Right cardiac atrium (tissue), 5 donors: Measurements from ENCODE around the gene GSE1. TPM values are rescaled to one million over a fixed set of nuclear protein-coding genes. Genes with fewer than 3 reads are reported as not detected.

Experiments used
- ATAC-seq, 2 donors: fragments of 200-7000 bp; cut with Tn5 transposase; one replicate each; pipeline versions ENCODE4 v1.8.0 to v1.9.1; 2020; ENCODE audit warnings: moderate library complexity in 2 of 2, mild to moderate bottlenecking in 1 of 2
- DNase-seq, 3 donors: peaks; one replicate each; pipeline ENCODE4 v3.0.0-alpha.2; 2020
- H3K27ac ChIP-seq: one replicate; pipeline ENCODE4 v1.5.1; 2013; ENCODE audit warnings: mild to moderate bottlenecking, low read length, control low read depth, moderate library complexity
- H3K27me3 ChIP-seq: one replicate; pipeline ENCODE4 v1.6.1; 2013; ENCODE audit not compliant: control insufficient read depth, insufficient read depth
- H3K4me1 ChIP-seq: one replicate; pipeline ENCODE4 v1.6.1; 2013; ENCODE audit warnings: low read length; ENCODE audit not compliant: control insufficient read depth, insufficient read depth
- H3K4me3 ChIP-seq: one replicate; pipeline ENCODE4 v1.5.1; 2013; ENCODE audit warnings: low read length, control low read depth
- H3K9me3 ChIP-seq: one replicate; pipeline ENCODE4 v1.6.1; 2013; ENCODE audit warnings: low read length; ENCODE audit not compliant: control insufficient read depth
- WGBS: extraction: QIAGEN DNeasy Blood & Tissue Kit; methylation state at CpG from one replicate; pipeline ENCODE4 v1.1.7; 2013; 5-methylcytosine and 5-hydroxymethylcytosine counted together
- intact Hi-C, 4 donors: fragments of 100-400 bp; cut with DNase I; formaldehyde crosslinking; loops; one replicate each; pipeline versions ENCODE4 v1.11.0 to v1.14.0; 2022 to 2023
- polyA plus RNA-seq: library from polyadenylated mRNA; stranded (reverse); fragments of 200-250 nt; gene quantifications from one replicate; pipeline ENCODE4 v1.2.3, GENCODE V29; 2013
- total RNA-seq, 4 donors: library from RNA; stranded (reverse); fragmentation: NEBNext Ultra II Directional; extraction: Animal tissue kit (Norgen Biotek cat#: 25700); gene quantifications; one replicate each; pipeline ENCODE4 v1.2.1, GENCODE V29; 2021
- donor health status: healthy with polysubstance abuse.
- donor health status: DM: no; HTN: yes; CAD: no.
- donor health status: DM: no; HTN: no; CAD: no.
- donor health status: DM: no; HTN: yes; CAD: no; lungs with severe emphysema.
- donor health status: DM: yes; HTN: yes; CAD: no.

The GSE1 gene
- total and polyA plus RNA-seq, 5 donors, result 40.3 to 99.8 (median 87.6) TPM

- ATAC-seq (no peak), DNase-seq (peak in 1 of 3 donors; percentile 48)
- no peaks in the 10 kb centered on the region for H3K9me3 ChIP-seq
- intact Hi-C loops, result no loop called here
- WGBS, result 43% methylated on average over 27 of the region's 27 CpGs
- H3K27ac ChIP-seq, result no peak overlapping the region
- H3K4me1 ChIP-seq, result no peaks in the 10 kb centered on the region
- no peaks in the 10 kb centered on the region for H3K27me3 ChIP-seq
- H3K4me3 ChIP-seq, result peak overlapping the region; percentile 31
Observed at GRCh38 chr16:85689285-85689949, 76.3 kb downstream of the GSE1 start.

DNA sequence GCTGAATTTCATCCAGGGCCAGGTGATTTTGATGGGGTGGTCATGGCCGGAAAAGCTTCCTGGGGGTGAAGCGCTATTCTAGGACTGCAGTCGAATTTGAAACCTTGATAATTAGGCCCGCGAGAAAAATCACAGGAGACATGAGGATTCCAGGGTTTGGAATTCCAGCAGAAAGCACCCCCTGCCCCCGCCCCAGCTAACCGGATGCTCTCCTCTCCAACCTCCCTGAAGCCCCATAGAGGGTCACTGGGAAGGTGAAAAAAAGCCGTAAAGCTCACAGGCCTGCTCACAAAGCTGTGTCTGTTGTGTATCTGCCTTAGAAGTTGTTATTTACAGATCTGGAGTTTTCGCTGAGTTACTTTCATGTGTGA is 76.8 kb downstream of the GSE1 start:
- Histone ChIP-seq H3K9me3 (no peaks in the 10 kb centered on the region), H3K4me3 (no peak overlapping the region), H3K4me1 (no peaks in the 10 kb centered on the region), H3K27me3 (no peaks in the 10 kb centered on the region), H3K27ac (no peak overlapping the region)
- DNase-seq, result peak in 1 of 3 donors; percentile 19
- intact Hi-C loops, result no loop called here
- no peak for ATAC-seq
- WGBS, result 57% methylated on average over 9 of the region's 9 CpGs

DNA sequence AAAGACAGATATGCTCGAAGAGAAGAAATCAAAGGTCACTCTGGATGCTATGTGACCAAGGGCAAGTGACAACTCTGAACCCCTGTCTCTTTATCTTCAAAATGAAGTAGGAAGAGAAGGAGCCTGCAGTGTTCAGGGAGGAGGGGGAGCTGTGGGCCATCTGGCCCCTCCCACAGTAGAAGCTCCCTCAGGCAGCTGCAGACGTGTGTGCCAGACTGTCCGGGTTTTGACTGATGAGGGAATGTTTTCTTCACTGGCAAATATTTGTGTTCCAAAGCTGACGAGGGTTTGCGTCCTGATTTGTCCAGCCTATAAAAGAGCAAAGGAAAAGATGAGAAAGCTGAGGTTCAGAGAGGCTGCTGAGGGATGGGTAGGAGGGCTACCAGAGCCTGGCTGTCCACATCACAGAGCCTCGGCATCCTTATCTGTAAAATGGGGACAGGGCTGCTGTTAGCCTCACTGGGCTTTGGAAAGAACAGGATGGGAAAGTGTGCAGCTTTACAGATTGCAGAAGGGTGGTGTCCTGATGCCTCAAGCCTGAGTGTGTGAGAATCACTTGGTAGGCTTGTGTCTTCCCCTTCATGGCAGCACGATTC is 77.4 kb downstream of the GSE1 start:
- intact Hi-C loops, result no loop called here
- WGBS, result 38% methylated on average over 7 of the region's 7 CpGs
- H3K27me3 ChIP-seq, result no peaks in the 10 kb centered on the region
- no peaks in the 10 kb centered on the region for H3K9me3 ChIP-seq
- H3K27ac ChIP-seq, result no peak overlapping the region
- ATAC-seq, result no peak
- H3K4me1 ChIP-seq, result no peaks in the 10 kb centered on the region
- H3K4me3 ChIP-seq, result no peak overlapping the region
- peak in 1 of 3 donors; percentile 41 for DNase-seq

DNA sequence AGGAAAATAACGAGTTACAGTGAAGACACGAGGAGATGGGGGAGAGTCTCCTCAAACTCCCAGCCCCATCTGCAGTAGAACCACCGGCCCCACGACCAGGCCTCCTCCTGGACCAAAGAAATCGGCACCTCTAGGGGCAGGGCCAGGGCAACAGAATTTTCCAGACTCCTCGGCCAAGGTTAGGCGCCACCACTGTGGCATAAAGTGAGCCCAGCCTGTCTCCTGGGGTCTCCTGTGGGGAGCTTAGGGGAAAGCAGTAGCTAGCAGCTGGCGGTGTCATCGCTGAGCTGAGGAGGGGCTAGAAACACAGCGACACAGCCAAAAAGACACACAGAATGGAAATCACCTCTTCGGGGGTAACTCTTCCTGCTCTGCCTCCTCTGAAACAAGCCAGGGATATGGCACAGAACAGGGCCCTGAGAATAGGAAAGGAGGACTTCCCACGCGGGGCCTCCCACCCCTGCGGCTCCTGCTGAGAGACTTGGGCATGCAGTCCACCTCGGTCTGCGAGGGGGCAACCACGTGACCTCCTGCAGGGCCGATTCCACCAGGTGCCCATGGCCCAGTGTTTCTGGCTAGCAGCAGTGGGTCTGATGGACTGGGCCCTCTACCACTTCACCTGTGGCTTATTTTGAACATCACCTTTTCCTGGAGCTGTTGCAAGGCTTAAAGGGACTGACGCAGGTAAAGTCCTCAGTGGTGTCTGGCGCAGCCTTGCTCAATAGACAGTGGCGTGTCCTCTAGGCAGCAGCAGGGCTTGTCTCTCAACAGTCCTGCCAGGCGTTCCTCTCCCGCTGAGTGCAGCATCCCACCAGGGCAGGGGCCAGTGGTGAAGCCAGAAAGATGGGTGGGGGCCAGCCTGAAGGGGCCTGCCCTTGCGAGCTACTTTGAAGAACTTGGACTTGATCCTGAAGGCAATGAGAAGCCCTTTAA is 82.3 kb downstream of the GSE1 start:
- no peaks in the 10 kb centered on the region for H3K27me3 ChIP-seq
- 75% methylated on average over 24 of the region's 24 CpGs for WGBS

DNA sequence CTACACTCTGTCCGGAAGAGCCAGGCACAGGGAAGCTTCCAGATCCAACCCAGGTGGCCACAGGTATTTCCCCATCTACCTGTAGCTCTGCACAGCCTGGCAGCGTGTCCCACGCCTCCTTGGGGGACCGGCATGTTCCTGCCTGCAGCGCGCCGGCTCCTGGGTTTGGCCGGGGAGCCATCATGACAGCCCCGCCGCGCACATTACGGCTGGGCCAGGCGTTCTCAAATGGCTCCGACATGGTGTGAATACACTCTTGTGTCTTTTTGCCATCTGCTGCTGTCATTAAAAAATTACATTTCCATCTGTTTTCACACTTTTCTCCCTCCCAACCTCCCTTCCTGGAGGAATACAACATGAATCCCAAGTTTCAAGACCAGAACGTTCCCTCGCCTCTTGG is 83.7 kb downstream of the GSE1 start:
- no peaks in the 10 kb centered on the region for H3K9me3 ChIP-seq
- no peaks in the 10 kb centered on the region for H3K4me1 ChIP-seq
- 70% methylated on average over 16 of the region's 16 CpGs for WGBS
- intact Hi-C loops, result no loop called here
- no peaks in the 10 kb centered on the region for H3K27me3 ChIP-seq
- no peak overlapping the region for H3K4me3 ChIP-seq
- no peak overlapping the region for H3K27ac ChIP-seq
- ATAC-seq (no peak), DNase-seq (peak in 1 of 3 donors; percentile 12)

More for the DNA sequence above, 82.3 kb downstream of the GSE1 start:
- Histone ChIP-seq H3K4me3 (no peak overlapping the region), H3K9me3 (no peaks in the 10 kb centered on the region), H3K4me1 (no peaks in the 10 kb centered on the region), H3K27ac (no peak overlapping the region)
- no peak for ATAC-seq
- peak in 1 of 3 donors; percentile 48 for DNase-seq
- intact Hi-C loops, result no loop called here

- Histone ChIP-seq H3K27me3 (no peaks in the 10 kb centered on the region), H3K4me3 (no peak overlapping the region), H3K9me3 (no peaks in the 10 kb centered on the region), H3K27ac (no peak overlapping the region), H3K4me1 (no peaks in the 10 kb centered on the region)
- DNase-seq (peak in 1 of 3 donors; percentile 22), ATAC-seq (no peak)
- WGBS, result 82% methylated on average over 14 of the region's 14 CpGs
- intact Hi-C loops, result no loop called here
Observed at GRCh38 chr16:85697431-85697830, 84.3 kb downstream of the GSE1 start.

GRCh38 chr16:85698459-85698891 is 85.4 kb downstream of the GSE1 start:
- Histone ChIP-seq H3K4me1 (no peaks in the 10 kb centered on the region), H3K9me3 (no peaks in the 10 kb centered on the region), H3K27me3 (no peaks in the 10 kb centered on the region), H3K27ac (no peak overlapping the region), H3K4me3 (no peak overlapping the region)
- 90% methylated on average over 7 of the region's 7 CpGs for WGBS
- DNase-seq (no peak), ATAC-seq (no peak)
- intact Hi-C loops, result no loop called here

- Histone ChIP-seq H3K4me3 (no peak overlapping the region), H3K4me1 (no peaks in the 10 kb centered on the region), H3K9me3 (no peaks in the 10 kb centered on the region), H3K27me3 (no peaks in the 10 kb centered on the region), H3K27ac (no peak overlapping the region)
- no peak for ATAC-seq
- intact Hi-C loops, result no loop called here
- DNase-seq, result no peak
- 72% methylated on average over 12 of the region's 12 CpGs for WGBS
Observed at GRCh38 chr16:85698935-85699558, 85.9 kb downstream of the GSE1 start.

- no peaks in the 10 kb centered on the region for H3K9me3 ChIP-seq
- WGBS, result 30% methylated on average over 7 of the region's 7 CpGs
- no peaks in the 10 kb centered on the region for H3K4me1 ChIP-seq
- intact Hi-C loops, result no loop called here
- ATAC-seq, result peak; percentile 57 to 81
- no peak overlapping the region for H3K27ac ChIP-seq
- H3K4me3 ChIP-seq, result no peak overlapping the region
- peak in 1 of 3 donors; percentile 63 for DNase-seq
- H3K27me3 ChIP-seq, result no peaks in the 10 kb centered on the region
Observed at GRCh38 chr16:85699628-85700027, 86.5 kb downstream of the GSE1 start.

DNA sequence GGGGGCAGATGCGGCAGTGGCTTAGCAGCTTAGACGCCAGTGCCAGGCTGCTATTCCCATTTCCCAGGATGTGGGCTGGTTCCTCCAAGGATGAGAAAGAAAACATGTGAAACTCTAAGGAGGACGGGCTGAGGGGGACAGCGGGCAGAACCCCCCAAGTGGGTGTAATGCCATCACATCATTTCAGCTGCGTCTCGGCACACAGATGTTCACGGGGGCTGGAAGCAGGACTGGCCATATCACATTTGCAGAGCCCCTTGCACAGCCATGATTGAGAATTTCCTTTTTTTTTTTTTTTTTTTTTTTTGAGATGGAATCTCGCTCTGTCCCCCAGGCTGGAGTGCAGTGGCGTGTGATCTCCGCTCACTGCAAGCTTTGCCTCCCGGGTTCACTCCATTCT is 90.9 kb downstream of the GSE1 start:
- H3K4me1 ChIP-seq, result no peaks in the 10 kb centered on the region
- no peak overlapping the region for H3K4me3 ChIP-seq
- 87% methylated on average over 11 of the region's 11 CpGs for WGBS
- intact Hi-C loops, result no loop called here
- H3K27me3 ChIP-seq, result no peaks in the 10 kb centered on the region
- no peak overlapping the region for H3K27ac ChIP-seq
- no peaks in the 10 kb centered on the region for H3K9me3 ChIP-seq
- no peak for ATAC-seq
- DNase-seq, result no peak
